Mononuclear cell (primary cell): Measurements from ENCODE around the gene MGAT5. TPM values are rescaled to one million over a fixed set of nuclear protein-coding genes. Genes with fewer than 3 reads are reported as not detected.

ENCODE experiments used
- H3K27me3 ChIP-seq: 2 replicates; pipeline ENCODE4 v1.6.0; 2011; ENCODE audit warnings: low read length, control low read depth; ENCODE audit not compliant: insufficient read depth
- H3K4me1 ChIP-seq: 2 replicates; pipeline ENCODE4 v1.5.1; 2011; ENCODE audit warnings: mild to moderate bottlenecking, low read length, control low read depth; ENCODE audit not compliant: insufficient read depth
- H3K4me3 ChIP-seq: 2 replicates; pipeline ENCODE4 v1.5.1; 2011; ENCODE audit warnings: mild to moderate bottlenecking, low read length, moderate library complexity
- H3K9me3 ChIP-seq: 2 replicates; pipeline ENCODE4 v1.5.1; 2011; ENCODE audit warnings: low read depth, mild to moderate bottlenecking, control low read depth, low read length
- total RNA-seq: library from RNA; depleted of rRNA; stranded (reverse); fragments of >200 nt; gene quantifications from one replicate; pipeline ENCODE4 v1.2.3, GENCODE V29; 2012

The MGAT5 gene
- total RNA-seq, 1 donor: 41.3 TPM

DNA sequence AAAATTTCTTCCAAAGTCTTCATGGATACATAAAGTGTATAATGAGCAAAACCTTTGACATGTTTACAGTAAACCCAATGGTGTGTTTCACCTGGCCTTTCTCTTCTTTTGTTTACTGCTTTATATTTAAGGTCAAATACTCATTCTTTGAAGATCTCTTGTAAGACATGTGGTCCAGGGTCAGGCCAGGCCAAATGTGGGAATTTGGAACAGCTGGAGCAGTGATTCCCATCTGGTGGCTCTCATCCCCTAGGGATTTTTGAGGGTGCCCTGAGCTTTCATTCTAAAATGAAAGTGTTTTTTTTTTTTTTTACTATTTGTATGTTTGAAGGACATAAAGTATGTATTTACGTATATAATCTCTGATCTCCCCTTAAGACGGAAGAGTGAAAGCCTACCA, 13.8 kb upstream of the MGAT5 start:
- Histone ChIP-seq H3K4me3 (no peak overlapping the region), H3K9me3 (no peaks in the 10 kb centered on the region), H3K4me1 (peaks cover 29% of the 10 kb centered on the region), H3K27me3 (no peaks in the 10 kb centered on the region)

DNA sequence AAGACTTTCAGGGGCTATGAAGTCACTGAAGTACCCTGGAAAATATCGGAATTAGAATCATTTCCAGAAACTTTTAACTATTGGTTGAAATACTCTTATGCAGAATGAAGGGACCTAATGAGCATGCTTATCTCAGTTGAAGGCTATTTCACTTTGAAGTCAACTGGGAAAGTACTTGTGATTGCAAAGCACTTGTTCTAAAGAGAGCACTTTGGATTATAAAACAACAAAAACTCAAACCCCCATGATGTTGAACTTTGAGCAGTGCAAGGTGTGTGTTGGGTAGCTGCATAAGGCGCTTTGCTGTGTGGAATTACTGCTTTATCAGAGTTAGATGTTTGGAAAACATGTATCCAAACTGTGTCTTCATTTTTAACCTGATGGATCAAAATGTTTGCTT, 12.0 kb upstream of the MGAT5 start:
- Histone ChIP-seq H3K27me3 (no peaks in the 10 kb centered on the region), H3K9me3 (no peaks in the 10 kb centered on the region), H3K4me3 (no peak overlapping the region), H3K4me1 (peaks cover 32% of the 10 kb centered on the region)

DNA sequence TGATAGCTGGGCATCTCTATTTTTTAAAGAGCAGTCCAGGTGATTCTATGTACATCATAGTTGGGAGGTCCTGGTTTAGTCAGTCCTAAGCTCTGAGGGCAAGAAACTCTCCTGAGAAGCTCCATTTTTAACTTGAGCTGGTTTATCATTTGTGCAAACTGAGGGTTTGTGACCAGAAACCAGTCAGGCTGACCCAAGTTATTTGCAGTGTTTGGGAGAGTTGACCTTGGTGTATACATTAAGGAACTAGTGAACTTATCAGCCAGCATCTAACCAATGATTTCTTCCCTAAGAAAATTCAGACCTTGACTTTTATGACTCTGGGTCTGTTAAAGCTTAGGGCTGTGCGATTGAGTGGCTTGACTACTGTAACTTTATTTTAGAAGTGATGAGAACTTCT, 10.6 kb upstream of the MGAT5 start:
- Histone ChIP-seq H3K9me3 (no peaks in the 10 kb centered on the region), H3K27me3 (no peaks in the 10 kb centered on the region), H3K4me3 (no peak overlapping the region), H3K4me1 (peaks cover 40% of the 10 kb centered on the region)

DNA sequence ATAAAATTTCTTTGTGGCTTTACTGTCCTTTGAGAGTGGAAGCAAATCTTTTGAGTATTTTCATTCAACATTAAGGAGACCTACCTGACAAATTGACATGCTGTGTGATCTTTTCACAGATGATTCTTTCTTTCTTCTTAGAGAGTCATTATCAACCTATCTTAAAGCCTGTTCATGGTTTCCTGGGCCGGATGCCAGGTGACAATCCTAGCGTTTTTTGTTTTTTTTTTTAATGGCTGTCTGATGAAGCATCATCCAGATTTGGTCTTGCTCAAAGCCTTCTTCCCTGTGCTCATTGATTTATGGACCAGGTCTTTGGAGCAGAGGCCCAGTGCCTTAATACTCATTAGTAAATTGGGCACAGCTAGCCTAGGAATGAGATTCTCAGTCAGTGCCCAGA, 9.8 kb upstream of the MGAT5 start:
- no peak overlapping the region for H3K4me3 ChIP-seq
- H3K4me1 ChIP-seq: peaks cover 48% of the 10 kb centered on the region
- H3K9me3 ChIP-seq: no peaks in the 10 kb centered on the region
- H3K27me3 ChIP-seq: no peaks in the 10 kb centered on the region

DNA sequence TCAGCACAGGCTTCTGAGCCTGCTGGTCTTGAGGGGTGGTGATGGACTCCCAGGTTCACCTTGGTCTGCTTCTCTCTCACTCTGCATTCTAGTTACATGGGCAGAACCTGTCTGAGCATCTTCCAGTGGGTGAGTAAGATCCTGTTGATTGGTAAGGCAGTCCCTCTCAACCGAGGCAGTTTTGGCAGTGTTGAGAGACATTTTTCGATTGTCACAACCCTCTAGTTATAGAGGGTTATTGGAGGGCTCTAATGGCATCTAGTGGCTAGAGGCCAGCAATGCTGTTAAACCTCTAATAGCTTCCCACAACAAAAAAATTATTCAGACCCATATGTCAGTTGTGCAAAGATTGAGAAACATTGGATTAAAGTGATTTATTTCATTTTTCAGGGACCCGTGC, 9.3 kb upstream of the MGAT5 start:
- Histone ChIP-seq H3K27me3 (no peaks in the 10 kb centered on the region), H3K9me3 (no peaks in the 10 kb centered on the region), H3K4me1 (peaks cover 51% of the 10 kb centered on the region), H3K4me3 (no peak overlapping the region)

DNA sequence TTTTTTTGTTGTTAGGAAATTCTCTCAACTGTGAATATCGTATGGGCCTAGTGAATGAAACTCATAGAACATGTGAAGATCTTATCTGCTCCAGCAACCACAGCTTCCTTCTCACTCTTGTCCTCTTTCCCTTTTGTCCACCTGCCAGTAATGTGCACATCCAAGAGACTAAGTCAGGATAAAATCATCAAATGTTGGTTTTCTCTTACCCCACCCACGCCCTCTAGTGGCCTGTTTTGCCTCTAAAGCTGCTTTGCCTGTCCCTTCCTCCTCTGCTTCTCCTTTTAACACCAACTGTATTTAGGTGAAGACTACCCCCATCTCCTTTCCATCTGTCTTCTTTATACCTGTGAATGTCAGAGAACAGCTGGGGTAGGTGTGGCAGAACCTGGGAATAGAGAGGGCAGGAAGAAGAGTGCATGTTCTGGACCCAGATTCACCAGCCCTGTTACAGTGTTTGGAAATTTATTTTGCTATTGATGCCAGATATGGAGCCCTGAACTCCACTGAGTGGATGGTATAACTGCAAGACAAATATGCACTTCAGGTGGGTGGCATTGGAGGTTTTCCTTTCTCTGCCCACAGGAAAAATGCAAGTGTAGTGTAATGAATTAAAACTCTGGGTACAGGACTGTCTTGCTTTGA, 8.4 kb upstream of the MGAT5 start:
- Histone ChIP-seq H3K27me3 (no peaks in the 10 kb centered on the region), H3K4me3 (no peak overlapping the region), H3K9me3 (no peaks in the 10 kb centered on the region), H3K4me1 (peaks cover 60% of the 10 kb centered on the region)

DNA sequence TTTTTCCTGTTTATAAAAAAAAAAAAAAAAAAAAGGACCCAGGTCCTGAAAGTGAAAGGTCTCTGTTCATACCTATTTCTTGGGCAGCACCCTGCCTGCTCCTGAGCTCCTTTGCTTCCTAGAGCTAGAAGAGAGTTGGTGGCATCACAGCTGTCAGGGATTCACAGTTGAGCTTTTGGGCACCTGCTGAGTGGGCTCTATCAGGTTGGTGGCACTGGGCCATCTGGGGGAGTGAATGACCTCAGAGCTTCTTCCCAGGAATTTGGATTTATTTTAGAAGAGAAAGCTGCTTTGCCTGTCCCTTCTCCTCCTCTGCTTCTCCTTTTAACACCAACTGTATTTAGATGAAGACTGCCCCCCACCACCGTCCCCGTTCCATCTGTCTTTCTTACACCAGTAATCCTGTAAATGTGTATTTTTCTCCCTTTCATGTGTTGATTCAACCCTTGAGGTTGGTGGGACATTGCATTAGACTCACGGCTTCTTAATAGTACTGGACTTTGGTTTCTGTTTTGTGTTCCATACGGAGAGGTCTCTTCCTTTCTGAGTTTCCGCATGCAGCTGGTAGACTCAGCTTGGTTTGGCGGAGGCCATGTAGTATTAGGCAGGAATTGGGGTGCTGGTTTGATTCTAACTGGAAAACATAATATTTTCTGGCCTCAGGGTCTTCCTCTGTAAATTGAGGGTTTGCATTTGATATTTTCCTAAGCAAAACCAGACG, 7.6 kb upstream of the MGAT5 start:
- H3K27me3 ChIP-seq: no peaks in the 10 kb centered on the region
- H3K4me3 ChIP-seq: no peak overlapping the region
- H3K4me1 ChIP-seq: peaks cover 69% of the 10 kb centered on the region
- H3K9me3 ChIP-seq: no peaks in the 10 kb centered on the region

DNA sequence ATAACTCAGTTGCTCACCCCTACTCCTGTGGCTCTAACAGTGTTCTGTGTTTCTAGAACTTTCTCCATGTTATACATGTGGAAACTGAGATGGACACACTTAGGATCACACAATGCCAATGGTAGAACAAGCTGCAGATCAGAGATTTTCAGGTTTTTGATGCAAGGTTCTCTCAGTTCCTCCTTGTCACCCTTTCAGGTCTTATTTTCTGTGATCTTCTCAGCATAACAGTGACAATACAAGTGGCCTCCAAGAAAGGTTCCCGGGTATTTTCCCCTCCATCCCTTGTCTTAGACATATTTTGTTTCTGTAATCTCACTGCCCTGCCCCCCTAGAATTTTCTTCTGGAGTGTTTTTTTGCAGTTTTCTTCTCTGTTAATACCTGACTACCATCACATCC, 6.2 kb upstream of the MGAT5 start:
- peaks cover 82% of the 10 kb centered on the region for H3K4me1 ChIP-seq

DNA sequence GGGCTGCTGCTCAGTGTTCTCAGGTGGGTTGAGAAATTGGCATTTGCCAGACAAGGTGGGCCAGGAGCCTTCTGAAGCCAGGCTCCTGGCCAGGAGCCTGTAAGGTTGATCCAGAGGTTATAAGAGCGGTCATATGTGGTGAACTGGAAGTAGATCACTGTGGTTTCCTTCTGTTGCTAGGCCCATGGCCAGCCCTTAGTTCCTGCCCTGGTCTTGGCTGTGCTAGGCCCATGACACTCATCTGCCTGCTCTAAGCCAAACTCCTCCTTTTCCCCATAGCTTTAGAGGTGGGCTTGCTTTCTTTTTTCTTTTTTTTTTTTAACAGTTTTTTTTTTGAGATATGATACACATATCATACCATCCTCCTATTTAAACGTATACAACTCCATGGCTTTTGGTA, 5.0 kb upstream of the MGAT5 start:
- Histone ChIP-seq H3K4me3 (no peak overlapping the region), H3K4me1 (peaks cover 94% of the 10 kb centered on the region), H3K27me3 (no peaks in the 10 kb centered on the region), H3K9me3 (no peaks in the 10 kb centered on the region)

More for the DNA sequence above, 6.2 kb upstream of the MGAT5 start:
- H3K4me3 ChIP-seq: no peak overlapping the region
- no peaks in the 10 kb centered on the region for H3K27me3 ChIP-seq
- H3K9me3 ChIP-seq: no peaks in the 10 kb centered on the region

DNA sequence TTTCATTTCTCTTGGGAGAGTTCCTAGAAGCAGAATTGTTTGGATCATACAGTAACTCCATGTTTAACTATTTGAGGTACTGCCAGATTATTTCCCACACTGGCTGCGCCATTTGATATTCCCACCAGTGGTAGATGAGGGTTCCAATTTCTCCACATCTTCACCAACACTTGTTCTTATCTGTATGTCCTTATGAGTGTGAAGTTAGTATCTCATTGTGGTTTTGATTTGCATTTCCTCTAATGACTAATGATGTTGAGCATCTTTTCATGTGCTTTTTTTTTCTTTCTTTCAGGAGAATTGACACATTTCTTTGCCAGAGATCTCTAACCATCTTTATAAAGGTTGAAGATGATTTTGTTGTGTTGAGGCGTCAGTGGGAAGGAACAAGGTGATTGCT, 4.1 kb upstream of the MGAT5 start:
- H3K9me3 ChIP-seq: no peaks in the 10 kb centered on the region
- H3K4me3 ChIP-seq: no peak overlapping the region
- H3K27me3 ChIP-seq: no peaks in the 10 kb centered on the region
- peaks cover 95% of the 10 kb centered on the region for H3K4me1 ChIP-seq

DNA sequence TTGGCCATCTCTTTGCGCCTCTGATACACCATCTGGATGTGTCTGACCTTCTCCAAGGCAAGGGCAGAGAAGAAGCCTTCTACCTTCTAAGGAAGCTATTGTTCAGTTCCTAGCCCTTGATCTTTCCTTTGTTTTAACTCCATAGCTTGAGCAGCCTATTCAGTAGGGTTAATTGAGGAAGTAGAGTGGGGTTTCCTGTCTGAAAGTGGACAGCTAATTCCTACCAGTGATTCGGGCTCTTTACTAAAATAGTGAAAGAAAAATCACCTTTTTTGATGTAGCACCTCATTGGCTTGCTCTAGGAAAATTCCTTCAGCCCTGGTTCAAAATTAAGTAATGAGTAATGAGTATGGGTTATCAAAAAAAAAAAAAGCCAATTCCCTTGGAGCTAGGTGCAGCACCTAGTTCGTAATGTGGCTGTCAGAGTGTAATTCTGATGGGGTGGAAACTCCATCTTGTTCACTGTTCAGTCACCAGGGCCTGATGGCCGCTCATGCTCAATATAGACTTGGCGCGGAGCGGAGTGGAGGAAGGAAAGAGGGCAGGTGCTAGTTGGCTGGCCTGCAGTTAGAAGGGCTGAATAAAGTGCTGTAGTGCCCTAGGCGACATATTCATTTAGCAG, 2.9 kb upstream of the MGAT5 start:
- H3K4me3 ChIP-seq: no peak overlapping the region
- H3K4me1 ChIP-seq: peaks cover 87% of the 10 kb centered on the region
- no peaks in the 10 kb centered on the region for H3K9me3 ChIP-seq
- no peaks in the 10 kb centered on the region for H3K27me3 ChIP-seq

DNA sequence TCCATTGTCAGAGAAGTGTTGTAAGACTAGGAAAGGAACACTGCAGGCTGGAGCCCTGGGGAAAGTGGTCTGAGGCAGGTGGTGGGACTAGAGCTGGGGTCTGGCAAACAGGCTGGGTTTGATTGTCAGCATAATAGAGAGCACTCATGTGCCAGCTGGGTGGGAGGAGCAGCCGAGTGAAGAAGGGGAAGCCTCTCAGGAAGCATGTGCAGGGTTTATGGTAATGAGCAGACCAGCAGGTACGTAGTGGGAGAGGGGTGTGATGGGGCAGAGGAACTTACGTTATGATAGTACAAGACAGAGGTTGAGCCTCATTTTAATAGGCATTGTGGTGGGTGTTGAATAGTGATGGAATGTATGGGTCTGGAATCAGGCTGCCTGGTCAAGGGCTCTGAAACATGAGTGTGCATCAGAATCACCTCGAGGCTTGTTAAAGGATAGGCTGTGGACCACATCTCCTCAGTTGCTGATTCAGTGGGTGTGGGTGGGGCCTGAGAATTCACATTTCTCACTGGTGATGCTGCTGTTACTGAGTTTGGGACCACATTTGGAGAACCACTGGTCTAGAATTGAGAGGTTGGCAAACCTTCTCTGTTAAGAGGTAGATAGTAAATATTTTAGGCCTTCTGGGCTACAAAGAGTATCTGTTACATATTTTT, 1.7 kb upstream of the MGAT5 start:
- H3K4me1 ChIP-seq: peaks cover 80% of the 10 kb centered on the region
- H3K27me3 ChIP-seq: no peaks in the 10 kb centered on the region
- H3K4me3 ChIP-seq: no peak overlapping the region
- H3K9me3 ChIP-seq: no peaks in the 10 kb centered on the region

DNA sequence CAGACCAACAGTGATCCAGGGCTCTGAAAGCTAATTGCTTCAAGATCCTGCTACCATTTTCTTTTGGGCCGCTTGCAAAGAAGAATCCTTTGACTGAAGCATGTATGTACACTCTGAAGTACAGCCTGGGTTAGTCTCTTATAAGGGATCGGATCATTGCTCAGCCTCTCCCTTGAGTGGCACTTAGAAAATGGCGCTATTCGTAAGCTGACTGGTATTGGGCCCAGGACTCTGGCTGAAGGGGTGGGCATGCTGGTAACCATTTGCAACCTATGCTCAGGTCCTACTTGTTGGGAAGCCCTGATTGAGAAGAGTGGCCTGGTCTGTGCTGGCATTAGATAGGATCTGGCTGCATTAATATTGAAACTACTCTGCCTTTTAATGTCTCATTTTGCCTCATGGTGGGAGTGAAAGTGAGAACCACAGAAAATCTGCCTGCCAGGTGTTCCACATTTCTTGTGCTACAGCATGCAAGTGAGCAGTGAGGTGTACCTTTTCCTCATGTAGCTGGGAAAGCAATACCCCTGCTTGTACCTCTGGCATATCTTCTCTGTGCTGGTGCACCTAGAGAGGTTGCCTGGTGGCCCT, 661 bp upstream of the MGAT5 start:
- Histone ChIP-seq H3K27me3 (no peaks in the 10 kb centered on the region), H3K9me3 (no peaks in the 10 kb centered on the region), H3K4me3 (no peak overlapping the region), H3K4me1 (peaks cover 82% of the 10 kb centered on the region)

DNA sequence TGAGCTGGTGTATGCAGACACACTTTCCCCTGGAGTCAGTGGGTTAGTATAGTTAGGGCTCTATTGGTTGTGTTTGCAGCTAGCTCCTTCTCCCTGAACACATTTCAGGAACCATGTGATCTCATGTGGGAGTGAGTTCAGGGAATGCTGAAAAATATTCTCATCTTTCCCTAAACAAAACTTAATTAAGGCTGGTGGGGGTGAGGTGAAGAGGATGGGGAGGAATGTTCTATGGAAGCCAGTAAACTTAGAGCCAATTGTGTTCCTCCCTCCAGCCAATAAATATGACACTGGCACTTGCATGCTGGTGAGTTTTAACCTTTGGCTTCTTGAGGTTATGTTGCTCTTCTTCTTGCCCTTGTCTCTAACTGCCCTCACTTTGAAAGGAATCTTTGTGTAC, 952 bp downstream of the MGAT5 start:
- H3K4me1 ChIP-seq: peaks cover 84% of the 10 kb centered on the region

DNA sequence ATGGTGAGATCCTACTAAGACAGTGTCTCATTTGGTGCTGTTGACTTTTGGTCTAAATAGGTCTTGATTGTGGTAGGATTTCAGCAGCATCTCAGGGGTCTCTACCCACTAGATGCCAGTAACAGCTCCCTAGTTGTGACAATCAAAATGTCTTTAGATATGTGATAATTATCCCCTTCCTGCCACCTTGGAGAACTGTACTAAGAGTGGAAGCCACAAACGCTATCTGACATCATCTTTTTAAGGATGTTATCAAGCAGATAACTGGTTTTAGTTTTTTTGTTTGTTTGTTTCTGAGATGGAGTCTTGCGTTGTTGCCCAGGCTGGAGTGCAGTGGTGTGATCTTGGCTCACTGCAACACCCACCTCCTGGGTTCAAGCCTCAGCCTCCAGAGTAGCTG, 3.1 kb downstream of the MGAT5 start:
- Histone ChIP-seq H3K27me3 (no peaks in the 10 kb centered on the region), H3K9me3 (no peaks in the 10 kb centered on the region), H3K4me3 (no peak overlapping the region), H3K4me1 (peaks cover 83% of the 10 kb centered on the region)

More for the DNA sequence above, 952 bp downstream of the MGAT5 start:
- Histone ChIP-seq H3K4me3 (peak overlapping the region; percentile 9), H3K27me3 (no peaks in the 10 kb centered on the region), H3K9me3 (no peaks in the 10 kb centered on the region)
